Prostate gland (tissue), 2 donors: Measurements from ENCODE around the gene RPTOR.

Experiments
- POLR2A ChIP-seq: fragments of 450-650 bp; IDR thresholded peaks from one replicate; pipeline ENCODE4 v1.6.1; 2016; ENCODE audit warnings: antibody characterized with exemption, mild to moderate bottlenecking
- POLR2AphosphoS5 ChIP-seq: sonication (generic); formaldehyde crosslinking; IDR thresholded peaks from one replicate; pipeline ENCODE4 v1.6.1; 2017; ENCODE audit warnings: antibody characterized with exemption
- TF ChIP-seq, protein P1 (sequence below), 4 experiments: fragments of 200-600 bp in 2 of 4; fragments of 450-650 bp in 2 of 4; sonication (generic) in 2 of 4; IDR thresholded peaks; 1 replicate in 3 of 4; 2 replicates in 1 of 4; pipeline ENCODE4 v1.5.1; 2016 to 2019; ENCODE audit warnings: antibody characterized with exemption in 4 of 4, mild to moderate bottlenecking in 2 of 4, moderate library complexity in 2 of 4

DNA sequence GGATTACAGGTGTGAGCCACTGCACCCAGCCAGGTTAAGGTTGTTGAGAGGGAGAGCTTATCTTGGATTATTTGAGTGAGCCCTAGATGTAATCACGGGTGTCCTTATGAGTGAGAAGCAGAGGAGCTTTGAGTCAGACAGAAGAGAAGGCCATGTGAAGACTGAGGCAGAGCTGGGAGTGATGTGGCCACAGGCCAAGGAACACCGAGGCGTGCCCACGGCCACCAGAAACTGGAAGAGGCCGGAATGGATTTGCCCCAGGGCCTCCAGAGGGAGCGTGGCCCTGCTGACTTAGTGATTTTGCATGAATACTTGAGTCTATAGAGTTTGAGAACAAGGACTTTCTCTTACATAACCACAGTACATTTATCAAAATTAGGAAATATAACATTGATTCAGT is 137.7 kb downstream of the RPTOR start:
- TF ChIP-seq POLR2AphosphoS5 (no peak), POLR2A (no peak)
- TF ChIP-seq, protein P1, sequence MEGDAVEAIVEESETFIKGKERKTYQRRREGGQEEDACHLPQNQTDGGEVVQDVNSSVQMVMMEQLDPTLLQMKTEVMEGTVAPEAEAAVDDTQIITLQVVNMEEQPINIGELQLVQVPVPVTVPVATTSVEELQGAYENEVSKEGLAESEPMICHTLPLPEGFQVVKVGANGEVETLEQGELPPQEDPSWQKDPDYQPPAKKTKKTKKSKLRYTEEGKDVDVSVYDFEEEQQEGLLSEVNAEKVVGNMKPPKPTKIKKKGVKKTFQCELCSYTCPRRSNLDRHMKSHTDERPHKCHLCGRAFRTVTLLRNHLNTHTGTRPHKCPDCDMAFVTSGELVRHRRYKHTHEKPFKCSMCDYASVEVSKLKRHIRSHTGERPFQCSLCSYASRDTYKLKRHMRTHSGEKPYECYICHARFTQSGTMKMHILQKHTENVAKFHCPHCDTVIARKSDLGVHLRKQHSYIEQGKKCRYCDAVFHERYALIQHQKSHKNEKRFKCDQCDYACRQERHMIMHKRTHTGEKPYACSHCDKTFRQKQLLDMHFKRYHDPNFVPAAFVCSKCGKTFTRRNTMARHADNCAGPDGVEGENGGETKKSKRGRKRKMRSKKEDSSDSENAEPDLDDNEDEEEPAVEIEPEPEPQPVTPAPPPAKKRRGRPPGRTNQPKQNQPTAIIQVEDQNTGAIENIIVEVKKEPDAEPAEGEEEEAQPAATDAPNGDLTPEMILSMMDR (IDR thresholded peaks at IDR 0.05): no peak
